ENCODE measurements around the gene CETP. TPM values are rescaled to one million over a fixed set of nuclear protein-coding genes. Genes with fewer than 3 reads are reported as not detected.

The CETP gene
- total RNA-seq, 1 donor from 2014 or later = not detected

DNA sequence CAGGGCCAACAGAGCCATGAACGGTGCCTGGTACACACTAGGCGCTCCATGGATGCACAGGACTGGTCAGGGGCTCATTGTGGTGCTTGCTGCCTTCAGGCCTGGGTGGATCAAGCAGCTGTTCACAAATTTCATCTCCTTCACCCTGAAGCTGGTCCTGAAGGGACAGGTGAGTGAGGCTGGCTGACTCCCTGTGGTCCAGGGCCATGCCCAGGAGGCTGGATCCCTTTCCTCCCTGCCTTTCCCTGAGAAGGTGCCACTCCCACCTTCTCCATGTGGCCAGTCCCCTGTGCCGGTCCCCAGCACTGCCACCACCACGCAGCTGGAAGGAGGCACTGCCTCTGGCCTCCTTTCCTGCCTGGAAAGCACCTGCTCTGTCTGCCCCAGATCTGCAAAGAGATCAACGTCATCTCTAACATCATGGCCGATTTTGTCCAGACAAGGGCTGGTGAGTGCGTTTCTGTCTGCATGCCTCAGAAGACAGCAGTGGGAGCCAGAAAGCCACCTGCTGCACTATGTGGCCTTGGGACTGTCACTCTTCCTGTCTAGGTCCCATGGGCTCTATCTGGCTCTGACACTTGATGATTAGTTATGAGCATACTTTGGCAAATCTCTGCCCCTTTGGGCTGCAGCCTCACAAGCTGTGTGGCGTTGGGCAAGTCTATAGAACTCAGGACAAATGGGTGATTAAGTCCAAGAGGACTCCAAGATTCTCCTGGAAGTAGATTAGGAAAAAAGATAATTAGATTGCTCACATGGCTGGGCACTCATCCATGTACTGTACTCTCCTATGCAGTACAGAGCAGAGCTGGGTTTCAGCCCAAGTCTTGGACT is 9.4 kb downstream of the CETP start:
- Mint-ChIP-seq H3K27me3 (ENCODE audit: low read depth, unreplicated experiment) (peaks cover 27% of the 10 kb centered on the region), H3K4me1 (ENCODE audit: low read depth, unreplicated experiment) (peaks cover 3% of the 10 kb centered on the region), H3K27ac (ENCODE audit: unreplicated experiment) (no peak overlapping the region), H3K4me3 (ENCODE audit: unreplicated experiment) (no peak overlapping the region), H3K9me3 (ENCODE audit: unreplicated experiment) (peaks cover 3% of the 10 kb centered on the region), H3K36me3 (ENCODE audit: low read depth, unreplicated experiment) (peaks cover 2% of the 10 kb centered on the region)
- no peak overlapping the region for H3K27ac ChIP-seq (ENCODE audit: low read depth, low read length)
- H3K79me2 ChIP-seq (ENCODE audit: insufficient read depth, low read length) = no peaks in the 10 kb centered on the region
- no peak for TF ChIP-seq EZH2 (IDR thresholded peaks at IDR 0.05; ENCODE audit: insufficient read depth, low read length)
- TF ChIP-seq, protein P1, sequence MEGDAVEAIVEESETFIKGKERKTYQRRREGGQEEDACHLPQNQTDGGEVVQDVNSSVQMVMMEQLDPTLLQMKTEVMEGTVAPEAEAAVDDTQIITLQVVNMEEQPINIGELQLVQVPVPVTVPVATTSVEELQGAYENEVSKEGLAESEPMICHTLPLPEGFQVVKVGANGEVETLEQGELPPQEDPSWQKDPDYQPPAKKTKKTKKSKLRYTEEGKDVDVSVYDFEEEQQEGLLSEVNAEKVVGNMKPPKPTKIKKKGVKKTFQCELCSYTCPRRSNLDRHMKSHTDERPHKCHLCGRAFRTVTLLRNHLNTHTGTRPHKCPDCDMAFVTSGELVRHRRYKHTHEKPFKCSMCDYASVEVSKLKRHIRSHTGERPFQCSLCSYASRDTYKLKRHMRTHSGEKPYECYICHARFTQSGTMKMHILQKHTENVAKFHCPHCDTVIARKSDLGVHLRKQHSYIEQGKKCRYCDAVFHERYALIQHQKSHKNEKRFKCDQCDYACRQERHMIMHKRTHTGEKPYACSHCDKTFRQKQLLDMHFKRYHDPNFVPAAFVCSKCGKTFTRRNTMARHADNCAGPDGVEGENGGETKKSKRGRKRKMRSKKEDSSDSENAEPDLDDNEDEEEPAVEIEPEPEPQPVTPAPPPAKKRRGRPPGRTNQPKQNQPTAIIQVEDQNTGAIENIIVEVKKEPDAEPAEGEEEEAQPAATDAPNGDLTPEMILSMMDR (IDR thresholded peaks at IDR 0.05; ENCODE audit: insufficient read depth, low read depth, low read length) = no peak
- H3K9me3 ChIP-seq (ENCODE audit: insufficient read depth, low read depth, low read length) = no peaks in the 10 kb centered on the region
- no peak overlapping the region for H3K4me2 ChIP-seq (ENCODE audit: low read length)
- peaks cover 4% of the 10 kb centered on the region for H3K4me1 ChIP-seq (ENCODE audit: insufficient read depth, low read length)
- no peaks in the 10 kb centered on the region for H4K20me1 ChIP-seq (ENCODE audit: insufficient read depth, low read length)
- no peaks in the 10 kb centered on the region for H3K27me3 ChIP-seq (ENCODE audit: insufficient read depth, low read length)
- H2AFZ ChIP-seq (ENCODE audit: low read depth, low read length) = no peak overlapping the region
- no peaks in the 10 kb centered on the region for H3K36me3 ChIP-seq (ENCODE audit: insufficient read depth, low read length)
- FAIRE-seq (no peak), DNase-seq (ENCODE audit: low read depth) (no peak)
- H3K9ac ChIP-seq (ENCODE audit: low read length) = no peak overlapping the region
- H3K4me3 ChIP-seq (ENCODE audit: insufficient read depth, low read depth, low read length) = no peak overlapping the region

DNA sequence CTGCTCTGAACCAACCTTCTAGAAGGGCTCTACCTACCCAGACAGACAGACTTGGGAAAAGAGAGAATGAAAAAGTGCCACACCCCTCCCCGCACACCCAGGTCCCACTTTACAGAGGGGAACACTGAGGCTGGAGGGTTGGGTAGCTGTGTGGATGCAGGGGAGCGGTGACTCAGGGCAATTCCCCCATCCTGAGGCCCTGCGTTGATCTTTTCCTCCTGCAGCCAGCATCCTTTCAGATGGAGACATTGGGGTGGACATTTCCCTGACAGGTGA is 10.0 kb downstream of the CETP start:
- H3K36me3 Mint-ChIP-seq (ENCODE audit: low read depth, unreplicated experiment) = peaks cover 2% of the 10 kb centered on the region
- H3K4me3 ChIP-seq (ENCODE audit: insufficient read depth, low read depth, low read length) = no peak overlapping the region
- peaks cover 3% of the 10 kb centered on the region for H3K9me3 Mint-ChIP-seq (ENCODE audit: unreplicated experiment)
- no peaks in the 10 kb centered on the region for H3K9me3 ChIP-seq (ENCODE audit: insufficient read depth, low read depth, low read length)
- FAIRE-seq (no peak), DNase-seq (ENCODE audit: low read depth) (no peak)
- H3K79me2 ChIP-seq (ENCODE audit: insufficient read depth, low read length) = no peaks in the 10 kb centered on the region
- H3K4me2 ChIP-seq (ENCODE audit: low read length) = no peak overlapping the region
- H3K4me3 Mint-ChIP-seq (ENCODE audit: unreplicated experiment) = no peak overlapping the region
- H4K20me1 ChIP-seq (ENCODE audit: insufficient read depth, low read length) = no peaks in the 10 kb centered on the region
- no peaks in the 10 kb centered on the region for H3K4me1 Mint-ChIP-seq (ENCODE audit: low read depth, unreplicated experiment)
- no peaks in the 10 kb centered on the region for H3K27me3 ChIP-seq (ENCODE audit: insufficient read depth, low read length)
- H3K27me3 Mint-ChIP-seq (ENCODE audit: low read depth, unreplicated experiment) = peaks cover 29% of the 10 kb centered on the region
- H3K27ac Mint-ChIP-seq (ENCODE audit: unreplicated experiment) = no peak overlapping the region
- H3K9ac ChIP-seq (ENCODE audit: low read length) = no peak overlapping the region
- H2AFZ ChIP-seq (ENCODE audit: low read depth, low read length) = no peak overlapping the region
- H3K36me3 ChIP-seq (ENCODE audit: insufficient read depth, low read length) = no peaks in the 10 kb centered on the region
- H3K4me1 ChIP-seq (ENCODE audit: insufficient read depth, low read length) = peaks cover 3% of the 10 kb centered on the region
- H3K27ac ChIP-seq (ENCODE audit: low read depth, low read length) = no peak overlapping the region
- TF ChIP-seq, protein P1 (IDR thresholded peaks at IDR 0.05; ENCODE audit: insufficient read depth, low read depth, low read length) = no peak
- no peak for TF ChIP-seq EZH2 (IDR thresholded peaks at IDR 0.05; ENCODE audit: insufficient read depth, low read length)

Measured in astrocyte (in vitro differentiated cells and primary cell).